H9 (cell line): ENCODE data around the gene ZNF205. TPM values are rescaled to one million over a fixed set of nuclear protein-coding genes. Genes with fewer than 3 reads are reported as not detected.

ENCODE experiments used
- DNase-seq: peaks from one replicate; pipeline ENCODE4 v3.0.0-alpha.2; 2017
- H2AFZ ChIP-seq: one replicate; pipeline ENCODE4 v1.6.1; 2013; ENCODE audit warnings: mild to moderate bottlenecking, low read length, control low read depth, moderate library complexity
- H2AK5ac ChIP-seq: 2 replicates; pipeline ENCODE4 v1.6.1; 2013; ENCODE audit warnings: low read length, control low read depth, mixed read lengths; ENCODE audit not compliant: insufficient read length
- H2BK120ac ChIP-seq: one replicate; pipeline ENCODE4 v1.6.1; 2013; ENCODE audit warnings: low read depth, mild to moderate bottlenecking, low read length, control low read depth, inconsistent platforms; ENCODE audit not compliant: poor library complexity, severe bottlenecking
- H2BK12ac ChIP-seq: 2 replicates; pipeline ENCODE4 v1.6.1; 2013; ENCODE audit warnings: low read length, control low read depth, mixed read lengths, low read depth; ENCODE audit not compliant: insufficient read length
- H2BK15ac ChIP-seq: 2 replicates; pipeline ENCODE4 v1.6.1; 2013; ENCODE audit warnings: low read depth, low read length, control low read depth
- H2BK20ac ChIP-seq: one replicate; pipeline ENCODE4 v1.6.1; 2013; ENCODE audit warnings: low read depth, mild to moderate bottlenecking, low read length, control low read depth, inconsistent platforms; ENCODE audit not compliant: poor library complexity, severe bottlenecking
- H2BK5ac ChIP-seq: 2 replicates; pipeline ENCODE4 v1.6.1; 2013; ENCODE audit warnings: low read length, control low read depth, mixed read lengths; ENCODE audit not compliant: insufficient read length
- H3K14ac ChIP-seq: 2 replicates; pipeline ENCODE4 v1.6.1; 2013; ENCODE audit warnings: low read length, control low read depth; ENCODE audit not compliant: insufficient read depth
- H3K18ac ChIP-seq: 2 replicates; pipeline ENCODE4 v1.6.1; 2013; ENCODE audit warnings: low read depth, mild to moderate bottlenecking, mixed read lengths, low read length, control low read depth; ENCODE audit not compliant: insufficient read length
- H3K23ac ChIP-seq: 2 replicates; pipeline ENCODE4 v1.6.1; 2013; ENCODE audit warnings: low read length, control low read depth, mixed read lengths, low read depth; ENCODE audit not compliant: insufficient read length
- H3K23me2 ChIP-seq: 2 replicates; pipeline ENCODE4 v1.6.1; 2013; ENCODE audit warnings: low read depth, mild to moderate bottlenecking, mixed read lengths, low read length, control low read depth; ENCODE audit not compliant: insufficient read length, poor library complexity, severe bottlenecking
- H3K27ac ChIP-seq: 2 replicates; pipeline ENCODE4 v1.5.1; 2013; ENCODE audit warnings: low read length, control low read depth, mixed read lengths, low read depth; ENCODE audit not compliant: insufficient read length
- H3K27me3 ChIP-seq: 2 replicates; pipeline ENCODE4 v1.6.1; 2013; ENCODE audit warnings: low read length, control low read depth, inconsistent platforms; ENCODE audit not compliant: insufficient read depth
- H3K4ac ChIP-seq: 2 replicates; pipeline ENCODE4 v1.6.1; 2013; ENCODE audit warnings: low read depth, mild to moderate bottlenecking, control low read depth, inconsistent platforms, low read length, moderate library complexity
- H3K4me1 ChIP-seq: 2 replicates; pipeline ENCODE4 v1.6.1; 2013; ENCODE audit warnings: low read length, control low read depth, inconsistent platforms; ENCODE audit not compliant: insufficient read depth
- H3K4me2 ChIP-seq: 2 replicates; pipeline ENCODE4 v1.6.1; 2013; ENCODE audit warnings: low read length, control low read depth, mixed read lengths; ENCODE audit not compliant: insufficient read length, insufficient read depth
- H3K56ac ChIP-seq: 2 replicates; pipeline ENCODE4 v1.6.1; 2013; ENCODE audit warnings: low read depth, mild to moderate bottlenecking, mixed read lengths, low read length, control low read depth; ENCODE audit not compliant: insufficient read length
- H3K79me1 ChIP-seq: 2 replicates; pipeline ENCODE4 v1.6.1; 2013; ENCODE audit warnings: low read depth, mild to moderate bottlenecking, moderate library complexity, low read length, control low read depth, inconsistent platforms; ENCODE audit not compliant: insufficient read depth, poor library complexity, severe bottlenecking
- H3K79me2 ChIP-seq: 2 replicates; pipeline ENCODE4 v1.6.1; 2013; ENCODE audit warnings: low read length, control low read depth, inconsistent platforms; ENCODE audit not compliant: insufficient read depth
- H3K9ac ChIP-seq: 2 replicates; pipeline ENCODE4 v1.6.1; 2013; ENCODE audit warnings: low read length, control low read depth, mixed read lengths; ENCODE audit not compliant: insufficient read length; ENCODE audit errors: extremely low read depth
- H3K9me3 ChIP-seq: one replicate; pipeline ENCODE4 v1.6.1; 2013; ENCODE audit warnings: low read depth, low read length, inconsistent platforms; ENCODE audit not compliant: control insufficient read depth
- H3T11ph ChIP-seq: one replicate; pipeline ENCODE4 v1.6.1; 2013; ENCODE audit warnings: mild to moderate bottlenecking, low read length, control low read depth, inconsistent platforms
- H4K20me1 ChIP-seq: one replicate; pipeline ENCODE4 v1.6.1; 2013; ENCODE audit not compliant: control insufficient read depth, insufficient read length, insufficient read depth
- H4K5ac ChIP-seq: 2 replicates; pipeline ENCODE4 v1.6.1; 2013; ENCODE audit warnings: low read depth, mild to moderate bottlenecking, mixed read lengths, low read length, control low read depth; ENCODE audit not compliant: insufficient read length
- H4K8ac ChIP-seq: replicated peaks from 2 replicates; pipeline ENCODE4 v1.6.1; 2013; ENCODE audit warnings: low read length, control low read depth, mixed read lengths, low read depth; ENCODE audit not compliant: insufficient read length
- H4K91ac ChIP-seq: 2 replicates; pipeline ENCODE4 v1.6.1; 2013; ENCODE audit warnings: low read depth, mild to moderate bottlenecking, moderate library complexity, mixed read lengths, low read length, control low read depth; ENCODE audit not compliant: insufficient read length
- H3K27ac Mint-ChIP-seq, 3 experiments: 2 replicates in 2 of 3; 3 replicates in 1 of 3; pipeline ENCODE4 v1.8.0; 2020 to 2021; ENCODE audit warnings: mixed read lengths in 3 of 3, mild to moderate bottlenecking in 1 of 3, moderate library complexity in 1 of 3
- H3K27me3 Mint-ChIP-seq: 2 replicates; pipeline ENCODE4 v1.8.0; 2021; ENCODE audit warnings: low read depth, mild to moderate bottlenecking, moderate library complexity, mixed read lengths
- H3K36me3 Mint-ChIP-seq, 3 experiments: 2 replicates in 2 of 3; 3 replicates in 1 of 3; pipeline ENCODE4 v1.8.0; 2020 to 2021; ENCODE audit warnings: low read depth in 3 of 3, mixed read lengths in 3 of 3; ENCODE audit not compliant: insufficient read depth in 1 of 3
- H3K4me1 Mint-ChIP-seq, 2 experiments: 2 replicates each; pipeline ENCODE4 v1.8.0; 2020; ENCODE audit warnings: mixed read lengths in 2 of 2
- H3K4me3 Mint-ChIP-seq, 2 experiments: 2 replicates in 1 of 2; 3 replicates in 1 of 2; pipeline ENCODE4 v1.8.0; 2020 to 2021; ENCODE audit warnings: mild to moderate bottlenecking in 2 of 2, mixed read lengths in 2 of 2, moderate library complexity in 1 of 2
- H3K9me3 Mint-ChIP-seq, 2 experiments: 2 replicates in 1 of 2; 3 replicates in 1 of 2; pipeline ENCODE4 v1.8.0; 2020; ENCODE audit warnings: mild to moderate bottlenecking in 2 of 2, mixed read lengths in 2 of 2, moderate library complexity in 1 of 2
- CTCF ChIP-seq: fragments of 200-600 bp; sonication (generic); conservative IDR thresholded peaks from 3 replicates; pipeline ENCODE4 v1.8.0; 2021; ENCODE audit warnings: antibody characterized with exemption, mild to moderate bottlenecking
- WGBS: extraction: QIAGEN DNeasy Blood & Tissue Kit; methylation state at CpG from one replicate; pipeline ENCODE4 v1.1.7; 2013; ENCODE audit warnings: missing lambda C conversion rate, low lambda C conversion rate, mixed read lengths; ENCODE audit not compliant: insufficient read length; ENCODE audit errors: extremely low coverage; 5-methylcytosine and 5-hydroxymethylcytosine counted together
- total RNA-seq: library from RNA; stranded (reverse); gene quantifications from 2 replicates; pipeline ENCODE4 v1.2.1, GENCODE V29; 2021

Gene ZNF205
- total RNA-seq, 1 experiment from 2014 or later: 16.8 TPM

- no peak within 1 kb of the TSS for H3K23ac ChIP-seq
- no peak within 1 kb of the TSS for H3K9ac ChIP-seq
- no peak for DNase-seq
- H4K20me1 ChIP-seq: no peaks in the 10 kb centered on the region
- H3K4me2 ChIP-seq: no peak within 1 kb of the TSS
- no peaks in the 10 kb centered on the region for H3K79me2 ChIP-seq
- H3K56ac ChIP-seq: no peak within 1 kb of the TSS
- peak within 1 kb of the TSS; percentile 23; the same call in 1 of the 2 replicates for H3K4ac ChIP-seq
- peak within 1 kb of the TSS; percentile 46 for H3T11ph ChIP-seq
- TF ChIP-seq CTCF: no peak
- no peaks in the 10 kb centered on the region for H3K79me1 ChIP-seq
- H3K27me3 ChIP-seq: no peaks in the 10 kb centered on the region
- peak within 1 kb of the TSS; percentile 14 for H4K91ac ChIP-seq
- no peak within 1 kb of the TSS for H2BK20ac ChIP-seq
- H3K4me1 Mint-ChIP-seq: peaks cover 23% of the 10 kb centered on the region in 2 experiments
- H3K27ac Mint-ChIP-seq: peak within 1 kb of the TSS in 1 of 3 experiments; percentile 90; a peak in 1 of 7 replicates
- H3K27me3 Mint-ChIP-seq: peaks cover 17% of the 10 kb centered on the region
- no peaks in the 10 kb centered on the region for H3K9me3 ChIP-seq
- H2BK5ac ChIP-seq: no peak within 1 kb of the TSS
- no peak within 1 kb of the TSS for H3K27ac ChIP-seq
- H3K36me3 Mint-ChIP-seq: no peaks in the 10 kb centered on the region; a peak in 2 of 7 replicates
- no CpG with 5 or more reads among the region's 13 CpGs for WGBS
- no peak within 1 kb of the TSS for H2BK12ac ChIP-seq
- H3K14ac ChIP-seq: no peak within 1 kb of the TSS
- H3K4me3 Mint-ChIP-seq: peak within 1 kb of the TSS; percentile 20 to 24; a peak in 2 of 5 replicates
- H2BK120ac ChIP-seq: no peak within 1 kb of the TSS
- H3K4me1 ChIP-seq: no peaks in the 10 kb centered on the region
- H3K23me2 ChIP-seq: no peaks in the 10 kb centered on the region
- no peak within 1 kb of the TSS for H2AK5ac ChIP-seq
- H2AFZ ChIP-seq: no peak within 1 kb of the TSS
- no peaks in the 10 kb centered on the region; a peak in 1 of 5 replicates for H3K9me3 Mint-ChIP-seq
- peak within 1 kb of the TSS; percentile 73 for H3K18ac ChIP-seq
- no peak within 1 kb of the TSS for H4K8ac ChIP-seq
- H4K5ac ChIP-seq: no peak within 1 kb of the TSS
- H2BK15ac ChIP-seq: no peak within 1 kb of the TSS
Observed at GRCh38 chr16:3065069-3065741, 47.2 kb upstream of the ZNF205 start, which contains the start of gene IL32. Gene IL32, plus strand, starts transcription at chr16:3065640. Its CDS starts 172 bp downstream, at chr16:3065812.
